NCI-H774 (cell line): ENCODE measurements around the gene DSG4.

Experiments
- DNase-seq: peaks from one replicate; lab custom pipeline; 2025; lab: John Stamatoyannopoulos, UW

Gene DSG4

DNA sequence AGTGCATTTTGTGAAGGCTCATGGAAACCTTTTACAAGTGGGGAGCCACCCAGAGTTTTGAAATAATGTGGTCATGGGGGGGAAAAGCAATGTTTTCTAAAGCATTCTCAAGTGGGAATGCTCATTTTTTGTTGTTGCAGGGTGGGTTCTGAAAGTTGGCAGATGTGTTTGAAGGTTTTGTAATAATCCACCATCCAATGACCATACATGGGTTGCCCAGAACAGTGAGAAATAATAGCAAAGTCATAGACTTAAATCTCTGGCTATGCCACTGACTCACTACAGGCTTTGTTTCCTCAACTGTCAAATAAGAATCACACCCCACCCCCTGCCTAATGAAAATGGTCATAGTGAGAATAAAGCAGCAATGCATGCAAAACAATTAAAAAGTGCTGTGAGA lies 73.8 kb downstream of the DSG4 start:
- no peak for DNase-seq

DNA sequence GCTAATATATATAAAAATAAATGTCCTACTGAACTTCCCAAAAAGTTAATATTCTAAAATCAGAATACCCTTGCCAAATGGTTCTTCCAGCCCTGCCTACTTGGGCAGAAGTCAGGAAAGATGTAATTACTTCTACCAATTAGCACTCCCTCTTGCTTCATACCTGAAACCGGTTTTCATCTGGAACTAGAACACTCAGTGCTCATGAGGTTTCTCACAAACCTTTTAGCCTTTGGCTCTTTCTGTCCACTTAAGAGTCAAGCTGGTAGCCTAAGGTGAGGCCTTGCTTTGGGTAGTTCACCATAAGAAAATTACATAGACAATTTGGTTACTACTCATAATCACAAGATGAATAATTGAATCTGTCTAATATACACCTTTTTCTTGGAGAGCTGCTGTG lies 75.0 kb downstream of the DSG4 start:
- no peak for DNase-seq

DNA sequence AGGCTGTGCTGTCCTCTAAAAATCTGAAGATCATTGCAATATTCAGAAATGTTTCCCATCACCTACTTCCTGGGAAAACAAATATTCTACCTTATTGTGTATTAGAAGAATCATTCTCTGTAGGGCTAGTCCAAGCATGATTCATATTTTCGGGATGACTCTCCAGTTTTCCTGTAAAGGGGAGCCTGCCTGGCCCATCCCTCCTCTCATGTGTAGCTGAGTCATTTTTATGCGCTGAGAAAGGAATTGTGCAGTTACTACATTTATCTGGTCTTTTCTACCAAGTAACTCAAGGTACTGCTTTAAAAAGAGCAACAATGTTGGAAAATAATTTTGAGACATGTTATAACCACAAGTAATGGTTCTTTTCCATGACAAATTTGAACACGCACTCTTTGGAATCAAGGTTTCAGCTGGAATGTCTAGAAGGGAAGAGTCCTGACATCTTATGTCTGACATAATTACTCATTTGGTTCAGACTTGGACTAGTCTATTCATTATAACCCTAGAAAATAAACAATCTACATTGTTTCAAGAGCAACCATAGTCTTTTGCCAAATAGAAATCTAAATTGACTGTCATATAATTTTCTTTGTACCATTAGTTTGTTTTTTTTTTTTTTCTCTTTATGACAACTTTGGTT lies 77.6 kb downstream of the DSG4 start:
- DNase-seq, result no peak
